ENCODE data around the gene KCNK10.
"Not testable (repeated sequence)": the region's sequence is repeated elsewhere in the genome, so short reads cannot be mapped to it uniquely, and the experiment has no call there.

Gene KCNK10

DNA sequence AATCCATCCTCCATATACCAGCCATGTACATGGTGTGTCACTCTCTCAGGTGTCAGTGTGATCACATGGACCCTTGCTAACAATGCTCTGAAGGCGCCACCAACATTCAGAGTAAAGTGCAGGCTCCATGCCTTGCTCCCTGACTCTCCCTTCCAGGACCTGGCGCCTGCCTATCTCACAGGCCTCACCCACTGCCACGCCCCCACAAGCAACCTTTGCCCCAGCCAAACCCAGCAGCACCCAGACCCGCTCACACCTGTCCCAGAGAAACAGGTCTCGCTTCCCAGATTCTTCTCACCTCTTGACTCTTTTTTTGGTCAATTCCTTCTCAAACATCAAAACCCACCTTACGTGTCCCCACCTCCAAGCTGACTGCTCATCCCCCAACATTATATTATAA is 52.3 kb downstream of the KCNK10 start:
- DNase-seq (ENCODE audit: low spot score) = no peak

DNA sequence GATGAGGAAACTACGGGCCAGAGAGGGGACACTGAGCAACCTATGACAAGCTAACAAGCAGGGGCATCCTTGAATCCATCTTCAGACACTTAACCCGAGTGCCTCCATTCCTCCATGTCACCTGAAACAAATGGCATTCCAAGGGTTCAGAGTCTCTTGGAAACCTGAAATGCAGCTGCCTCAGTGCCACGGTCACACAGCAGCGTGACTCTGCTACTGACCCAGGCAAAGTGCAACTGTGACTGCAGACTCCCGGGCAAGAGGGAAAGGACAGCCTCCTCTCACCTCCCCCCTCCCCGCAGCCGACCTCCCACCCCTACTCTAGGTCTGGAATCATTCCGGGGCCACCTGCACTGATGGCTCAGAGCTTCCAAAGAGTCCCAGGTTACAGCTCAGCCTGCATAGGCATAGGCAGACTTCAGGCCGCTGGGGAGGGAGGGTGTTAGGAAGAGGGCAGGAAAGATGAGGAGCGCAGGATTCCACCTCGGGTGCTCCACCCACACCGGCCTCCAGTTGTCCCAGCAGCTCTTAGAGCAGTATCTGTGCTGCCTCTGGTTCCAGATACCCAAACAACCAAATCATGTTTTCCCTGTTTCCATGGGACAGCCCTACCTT is 53.2 kb downstream of the KCNK10 start:
- DNase-seq (ENCODE audit: low spot score) = no peak

DNA sequence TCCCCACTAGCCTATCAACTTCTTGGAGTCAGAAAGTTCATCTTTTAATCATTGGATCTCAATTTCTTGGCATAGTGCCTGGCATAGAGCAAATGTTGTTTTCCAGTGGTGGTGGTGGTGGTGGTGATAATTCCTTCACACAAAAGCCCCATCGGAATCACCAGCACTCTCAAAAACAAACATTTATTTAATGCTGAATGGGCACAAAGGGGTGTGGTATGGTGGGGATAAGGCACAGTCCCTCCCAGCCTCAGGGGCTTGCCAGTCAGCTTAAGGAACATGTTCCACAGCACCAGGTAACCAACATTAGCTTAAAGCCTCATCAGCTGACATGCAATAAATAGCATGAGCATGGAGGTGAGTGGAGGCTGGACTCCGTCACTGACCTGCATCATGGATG is 56.6 kb downstream of the KCNK10 start:
- DNase-seq (ENCODE audit: low spot score) = no peak

DNA sequence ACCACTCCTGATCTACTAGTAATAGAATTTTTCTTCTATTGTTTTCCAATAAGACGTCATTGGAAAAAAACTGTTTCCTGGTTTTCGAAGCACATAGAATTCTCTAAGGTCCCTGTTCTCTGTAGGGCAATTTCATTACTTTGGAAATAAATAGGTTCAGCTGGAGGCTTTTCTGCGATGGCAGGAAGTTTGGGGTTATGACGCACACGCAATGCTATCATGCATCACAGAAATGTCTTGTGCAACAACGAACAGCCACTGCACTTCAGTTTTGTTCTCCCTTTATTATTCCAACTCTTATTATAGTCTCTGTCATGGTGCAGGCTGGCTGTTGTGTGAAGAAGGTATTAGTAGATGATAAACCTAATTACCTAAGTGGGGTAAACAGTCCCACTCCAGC is 59.0 kb downstream of the KCNK10 start:
- no peak for DNase-seq (ENCODE audit: low spot score)

DNA sequence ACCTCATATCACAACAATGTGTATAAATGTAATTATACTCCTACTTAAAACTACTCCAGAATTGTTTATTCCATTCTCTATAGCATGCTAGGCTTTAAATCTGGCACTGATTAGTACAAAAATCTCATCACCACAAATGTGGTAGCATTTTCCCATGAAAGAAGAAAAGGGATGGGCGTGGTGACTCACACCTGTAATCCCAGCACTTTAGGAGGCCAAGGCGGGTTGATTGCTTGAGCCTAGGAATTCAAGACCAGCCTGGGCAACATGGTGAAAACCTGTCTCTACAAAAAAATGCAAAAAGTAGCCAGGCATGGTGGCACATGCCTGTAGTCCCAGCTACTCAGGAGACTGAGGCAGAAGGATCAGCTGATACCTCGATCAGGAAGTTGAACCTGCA is 61.8 kb downstream of the KCNK10 start:
- DNase-seq (ENCODE audit: low spot score) = not testable (repeated sequence)

DNA sequence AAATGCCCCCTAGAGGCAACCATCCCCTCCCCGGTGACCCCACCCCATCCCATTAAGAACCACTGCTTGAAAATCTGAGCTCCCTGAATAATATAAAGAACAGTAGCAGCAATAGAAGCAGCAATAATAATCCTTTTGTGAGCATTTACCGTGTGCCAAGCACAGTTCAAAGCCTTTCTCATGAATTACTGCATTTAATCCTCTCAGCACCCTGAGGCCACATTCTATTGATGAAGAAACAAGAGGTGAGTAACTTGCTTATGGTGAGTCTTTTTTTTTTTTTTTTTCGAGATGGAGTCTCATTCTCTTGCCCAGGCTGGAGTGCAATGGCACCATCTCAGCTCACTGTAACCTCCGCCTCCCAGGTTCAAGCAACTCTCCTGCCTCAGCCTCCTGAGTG is 65.0 kb downstream of the KCNK10 start:
- DNase-seq (ENCODE audit: low spot score) = no peak

DNA sequence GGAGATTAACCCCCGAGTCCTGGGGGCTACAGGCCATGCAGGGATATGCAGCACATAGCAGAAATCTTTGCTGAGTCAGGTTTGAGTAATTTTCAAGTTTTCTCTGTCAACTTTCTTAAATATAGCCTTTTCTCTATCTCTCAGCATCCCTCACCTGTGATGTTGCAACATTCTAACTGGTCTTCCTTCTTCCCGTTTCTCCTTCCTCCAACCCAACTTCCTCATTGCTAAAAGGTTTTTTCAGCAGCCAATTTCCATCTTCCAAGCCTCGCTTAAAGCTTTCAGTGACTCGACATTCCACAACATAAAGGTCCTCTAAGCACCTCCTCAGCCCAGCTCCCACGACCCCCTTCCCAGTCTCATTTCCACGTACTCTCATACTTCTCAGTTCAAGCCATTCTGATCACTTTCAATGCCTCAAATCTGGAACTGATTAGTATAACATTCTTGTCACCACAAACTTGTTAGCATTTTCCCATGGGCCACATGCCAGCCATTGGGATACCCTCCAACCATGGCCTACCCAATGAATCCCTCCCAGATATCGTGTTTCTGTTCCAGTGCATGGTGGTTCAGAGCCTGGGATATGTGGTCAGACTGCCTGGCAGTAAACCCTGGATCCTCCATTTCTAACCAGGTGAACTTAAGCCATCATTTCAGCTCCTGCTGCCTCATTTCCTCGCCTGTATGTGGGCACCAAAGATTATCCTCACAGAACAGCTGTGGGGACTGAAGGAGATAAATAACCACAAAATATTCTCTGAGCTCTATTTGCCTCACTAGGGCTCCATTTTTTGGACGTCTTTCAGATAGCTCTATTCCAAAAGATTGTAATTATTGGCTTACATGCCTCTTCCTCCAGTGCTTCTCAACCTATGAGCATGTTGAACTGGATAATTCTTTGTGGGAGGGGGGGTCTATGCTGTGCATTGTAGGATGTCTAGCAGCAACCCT is 65.8 kb downstream of the KCNK10 start:
- DNase-seq (ENCODE audit: low spot score) = no peak

DNA sequence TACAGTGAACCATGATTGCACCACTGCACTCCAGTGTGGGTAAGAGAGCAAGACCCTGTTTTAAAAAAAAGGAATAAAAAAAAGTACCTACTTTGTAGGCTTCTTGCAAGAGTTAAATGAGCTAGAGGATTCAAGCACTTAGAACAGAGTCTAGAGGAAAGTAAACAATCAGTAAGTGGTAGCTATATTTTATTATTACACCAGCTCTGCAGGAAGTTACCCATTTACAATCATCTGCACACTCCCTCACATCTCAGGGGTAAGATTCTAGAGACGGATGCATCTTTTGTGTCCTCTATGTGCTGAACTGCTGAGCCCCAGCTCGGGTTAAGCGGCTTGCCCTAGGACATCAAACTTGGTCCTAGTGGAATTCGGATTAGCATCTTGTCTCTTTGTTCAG is 67.3 kb downstream of the KCNK10 start:
- DNase-seq (ENCODE audit: low spot score) = no peak

DNA sequence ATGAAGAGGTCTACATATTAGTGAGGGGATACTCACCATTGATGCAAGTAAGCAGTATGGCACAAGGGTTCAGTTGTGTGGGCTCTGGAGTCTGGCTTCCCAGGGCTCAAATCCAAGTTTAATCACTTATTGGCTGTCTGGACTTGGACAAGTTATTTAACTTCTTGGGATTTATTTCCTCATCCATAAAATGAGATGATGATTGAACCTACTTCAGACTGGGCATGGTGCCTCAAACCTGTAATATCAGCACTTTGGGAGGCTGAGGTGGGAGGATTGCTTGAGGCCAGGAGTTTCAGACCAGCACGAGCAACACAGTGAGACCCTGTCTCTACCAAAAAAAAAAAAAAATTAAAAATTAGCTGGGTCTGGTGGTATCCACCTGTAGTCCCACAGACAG is 67.9 kb downstream of the KCNK10 start:
- no peak for DNase-seq (ENCODE audit: low spot score)

DNA sequence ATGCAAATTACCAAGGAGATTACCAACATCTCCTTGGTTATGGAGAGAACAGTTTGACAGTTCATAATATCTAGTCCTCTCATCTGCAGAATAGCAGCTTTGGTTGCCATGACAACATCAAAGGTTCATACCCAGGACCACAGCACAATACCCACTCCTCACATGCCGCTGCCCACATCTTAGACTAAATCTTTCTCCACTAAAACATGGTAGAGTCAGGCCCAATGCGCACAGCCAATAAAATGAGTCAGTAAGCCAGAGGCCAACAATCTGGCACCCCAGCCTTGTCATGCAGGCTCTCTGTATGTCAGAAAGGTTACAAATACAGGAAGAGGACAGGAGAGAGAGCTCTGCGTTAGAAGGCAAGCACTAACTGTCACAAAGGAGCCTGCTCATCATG is 70.6 kb downstream of the KCNK10 start:
- no peak for DNase-seq (ENCODE audit: low spot score)

DNA sequence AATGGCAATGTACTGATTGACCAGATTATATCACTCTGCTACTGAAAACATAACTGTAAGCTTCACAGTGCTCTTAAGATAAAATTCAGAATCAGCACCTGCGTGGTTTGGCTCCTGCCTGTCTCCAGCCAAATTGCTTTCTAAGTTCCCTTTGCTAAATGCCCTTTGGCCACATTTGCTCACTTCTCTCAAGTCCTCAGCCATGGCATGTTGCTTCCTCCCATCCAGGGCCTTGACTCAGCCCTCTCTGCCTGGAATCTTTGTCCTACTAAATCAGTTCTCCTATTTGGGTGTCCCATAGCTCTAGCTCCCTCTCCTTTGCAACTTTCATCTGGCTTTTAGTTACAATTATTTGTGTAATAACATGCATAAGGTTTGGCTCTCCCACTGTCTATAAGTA is 71.4 kb downstream of the KCNK10 start:
- no peak for DNase-seq (ENCODE audit: low spot score)

DNA sequence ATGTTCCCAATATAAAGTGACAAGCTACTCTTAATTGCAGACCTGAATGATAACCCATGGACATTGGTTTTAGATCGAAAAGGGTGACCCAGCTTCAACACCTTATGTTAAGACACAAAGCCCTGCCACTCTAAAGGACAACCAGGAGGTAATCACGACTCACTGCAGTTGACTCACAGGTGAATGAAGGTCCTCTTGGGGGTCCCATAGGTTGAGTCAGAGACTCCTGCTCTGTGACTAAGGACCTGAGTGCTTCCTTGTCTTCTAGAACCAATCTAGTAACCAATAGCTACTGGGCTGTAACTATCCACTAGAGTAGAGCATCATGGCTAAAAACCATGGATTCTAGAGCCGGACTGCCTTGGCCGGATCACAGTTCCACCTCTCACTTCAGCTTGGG is 73.8 kb downstream of the KCNK10 start:
- DNase-seq (ENCODE audit: low spot score) = no peak

DNA sequence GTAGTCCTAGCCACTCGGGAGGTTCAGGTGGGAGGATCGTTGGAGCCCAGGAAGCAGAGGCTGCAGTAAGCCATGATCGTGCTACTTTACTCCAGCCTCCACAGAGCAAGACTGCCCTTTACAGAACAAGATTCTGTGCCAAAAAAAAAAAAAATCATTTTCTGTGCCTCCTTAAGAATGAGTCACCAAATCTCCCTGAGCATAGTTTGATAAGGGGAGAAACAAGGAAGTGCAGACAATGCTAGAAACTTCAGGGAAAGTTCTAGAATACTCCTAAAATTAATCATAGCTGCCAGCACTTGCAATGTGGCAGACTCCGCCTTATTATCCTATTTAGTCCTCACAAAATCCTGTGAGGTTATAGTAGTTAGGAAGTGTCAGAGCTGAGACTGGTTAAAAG is 74.5 kb downstream of the KCNK10 start:
- DNase-seq (ENCODE audit: low spot score) = no peak

DNA sequence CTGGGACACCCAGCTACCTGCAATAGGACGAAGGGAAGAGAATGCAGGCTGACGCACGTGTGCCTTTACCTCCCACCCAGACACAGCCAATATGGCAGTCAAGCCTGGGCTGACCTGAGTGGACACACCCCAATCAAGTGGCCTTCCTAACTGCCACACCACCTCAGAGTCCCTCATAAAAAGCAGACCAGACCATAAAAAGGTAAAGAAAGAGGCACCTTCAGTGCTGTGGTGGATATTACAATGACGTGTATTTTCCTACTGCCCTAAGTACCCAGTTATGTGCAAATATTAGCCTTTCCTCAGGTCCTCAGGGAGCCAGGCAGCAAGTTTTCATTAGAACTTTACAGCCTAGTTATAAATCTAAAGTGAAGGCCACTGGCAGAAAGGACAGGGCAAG is 75.8 kb downstream of the KCNK10 start:
- no peak for DNase-seq (ENCODE audit: low spot score)

DNA sequence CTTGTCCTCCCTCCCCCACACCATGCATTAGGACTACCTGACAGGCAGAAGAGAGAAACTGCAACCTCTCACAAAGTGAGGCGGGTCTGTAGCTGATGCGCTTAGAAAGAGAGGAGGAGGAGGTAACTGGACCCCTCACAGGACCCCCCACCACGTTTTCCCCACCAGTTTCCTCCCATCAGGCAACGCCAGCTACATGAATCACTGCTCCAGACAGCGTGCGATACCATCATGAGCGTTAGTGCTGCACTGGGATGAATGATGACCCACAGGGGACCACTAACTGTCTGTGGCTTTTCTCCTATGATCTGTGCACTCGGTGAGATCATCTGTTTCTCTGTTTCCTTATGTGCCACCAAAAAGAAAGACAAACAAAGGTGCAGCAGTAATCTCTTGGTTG is 77.7 kb downstream of the KCNK10 start:
- DNase-seq (ENCODE audit: low spot score) = no peak

DNA sequence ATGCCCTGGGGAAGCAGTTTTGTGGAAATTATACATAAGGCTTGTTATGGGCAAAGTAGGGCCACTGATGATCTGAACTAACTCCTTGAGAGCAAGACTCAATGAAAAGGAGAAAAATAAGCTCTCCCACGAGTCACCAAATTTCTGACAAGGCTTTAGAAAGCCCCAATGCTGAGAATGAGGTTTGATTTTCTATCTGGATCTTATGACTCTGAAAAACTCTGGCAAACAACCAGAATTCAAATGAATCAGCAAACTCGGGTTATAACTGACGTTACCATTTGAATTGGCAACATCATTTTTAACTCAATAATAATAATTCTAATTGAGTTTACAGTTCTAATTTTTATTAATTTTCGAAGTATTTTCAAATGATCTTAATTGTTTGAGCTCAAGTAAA is 79.1 kb downstream of the KCNK10 start:
- DNase-seq (ENCODE audit: low spot score) = no peak

DNA sequence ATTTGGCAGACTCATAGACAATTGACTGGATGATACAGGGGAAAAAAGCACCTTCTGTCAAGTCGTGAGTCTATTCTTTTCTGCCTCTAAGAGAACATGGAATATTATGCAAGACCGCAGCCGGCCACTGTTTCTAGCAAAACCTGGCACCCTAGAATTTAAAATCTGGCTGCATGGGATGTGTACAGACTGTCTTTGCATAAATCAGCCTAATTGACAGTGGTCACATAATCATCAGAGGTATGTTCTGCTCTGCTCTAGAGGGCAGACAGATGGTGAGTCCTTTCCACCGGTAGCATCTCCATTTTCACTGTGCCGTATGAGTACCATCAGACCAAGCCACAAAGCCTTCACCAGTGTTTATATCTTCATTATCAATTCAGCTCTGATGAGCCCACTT is 80.6 kb downstream of the KCNK10 start:
- DNase-seq (ENCODE audit: low spot score) = no peak

DNA sequence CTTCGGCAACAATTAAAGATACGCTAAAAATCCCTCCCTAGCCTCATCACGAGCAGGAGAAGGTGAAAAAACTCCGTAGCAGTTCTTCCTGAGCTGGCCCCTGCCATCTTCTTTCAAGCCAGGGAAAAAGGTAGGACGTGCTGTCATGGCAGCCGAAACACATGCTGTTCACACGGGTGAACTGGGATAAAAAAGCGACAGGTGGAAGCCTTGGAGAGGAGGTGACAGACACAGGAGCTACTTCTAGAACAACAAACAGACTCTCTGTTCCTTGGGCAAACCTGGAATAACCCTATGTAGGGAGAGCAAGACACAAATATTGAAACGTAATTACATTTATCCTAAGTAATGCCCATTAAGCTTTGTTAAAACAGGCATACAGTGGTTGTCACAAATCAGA is 81.3 kb downstream of the KCNK10 start:
- no peak for DNase-seq (ENCODE audit: low spot score)

DNA sequence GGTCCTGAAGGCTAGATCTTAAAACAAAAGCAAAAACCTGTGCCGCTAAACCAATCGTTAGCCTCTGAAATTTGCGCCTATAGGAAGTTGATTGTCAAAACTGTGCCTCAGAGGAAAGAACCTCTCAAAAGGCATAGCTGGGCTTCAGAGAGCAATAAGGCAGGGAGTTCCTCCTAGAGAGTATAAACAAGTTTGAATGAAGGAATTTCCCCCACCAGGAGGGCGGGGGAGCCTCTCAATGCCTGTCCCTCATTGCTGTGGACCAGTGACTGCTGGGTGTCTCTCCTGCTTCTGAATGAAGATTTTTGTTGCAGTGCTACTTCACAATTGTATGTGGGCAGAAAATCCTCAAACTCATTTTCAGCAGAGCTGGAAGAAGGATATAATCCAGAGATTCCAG is 88.6 kb downstream of the KCNK10 start:
- no peak for DNase-seq (ENCODE audit: low spot score)

DNA sequence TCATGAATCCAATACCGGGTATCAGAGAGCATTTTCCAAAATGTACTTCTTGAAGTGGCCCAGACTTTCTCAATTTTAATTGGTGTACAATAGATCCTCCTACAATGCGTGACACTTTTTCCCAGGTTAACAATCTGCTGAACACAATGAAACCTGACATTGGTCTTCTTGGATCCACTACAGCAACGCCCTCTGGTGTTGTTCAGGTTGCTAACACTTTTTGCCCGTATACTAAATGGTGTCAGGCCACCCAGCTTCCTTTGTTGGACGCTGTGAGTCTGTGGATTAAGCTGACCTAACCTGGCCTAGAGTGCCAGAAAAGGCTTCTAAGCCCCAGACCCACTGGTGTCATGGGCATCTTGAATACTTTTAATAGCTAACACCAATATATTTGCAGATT is 89.2 kb downstream of the KCNK10 start:
- DNase-seq (ENCODE audit: low spot score) = no peak

DNA sequence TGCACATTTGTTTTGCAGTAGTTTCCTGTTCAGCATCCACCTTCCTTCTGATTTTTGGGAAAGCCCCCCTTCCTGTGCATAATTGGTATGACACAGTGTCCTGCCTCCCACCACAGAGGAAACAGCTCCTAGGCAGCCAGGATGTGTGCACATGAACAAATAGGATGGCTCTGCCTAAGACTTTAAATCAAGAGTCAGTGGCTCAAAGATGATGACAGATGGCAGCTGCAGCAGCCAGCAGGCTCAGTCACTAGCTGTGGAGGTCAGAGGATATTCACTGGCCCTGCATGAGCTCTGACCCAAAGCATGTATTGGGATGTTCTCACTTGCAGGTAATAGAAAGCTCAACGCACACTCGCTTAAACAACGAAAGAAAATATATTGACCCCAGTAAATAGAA is 90.3 kb downstream of the KCNK10 start:
- DNase-seq (ENCODE audit: low spot score) = no peak

DNA sequence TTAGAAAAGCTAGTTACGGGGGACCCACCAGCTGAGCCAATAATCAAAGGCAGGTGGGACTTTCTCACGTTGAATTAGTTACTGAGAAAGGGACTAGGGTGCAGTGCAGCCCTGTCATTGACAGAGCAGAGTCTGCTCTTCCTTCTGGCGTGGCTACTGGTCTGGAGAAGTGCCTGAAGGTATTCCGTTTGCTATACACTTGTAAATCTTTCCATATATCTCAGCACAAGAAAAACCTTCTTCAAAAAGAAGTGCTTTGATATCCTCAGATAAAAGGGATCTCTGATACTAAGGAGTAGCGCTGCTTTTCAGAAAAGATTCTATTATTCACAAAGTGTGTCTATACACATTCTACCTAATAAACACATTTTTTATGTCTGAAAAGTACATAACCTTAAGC is 91.5 kb downstream of the KCNK10 start:
- no peak for DNase-seq (ENCODE audit: low spot score)

DNA sequence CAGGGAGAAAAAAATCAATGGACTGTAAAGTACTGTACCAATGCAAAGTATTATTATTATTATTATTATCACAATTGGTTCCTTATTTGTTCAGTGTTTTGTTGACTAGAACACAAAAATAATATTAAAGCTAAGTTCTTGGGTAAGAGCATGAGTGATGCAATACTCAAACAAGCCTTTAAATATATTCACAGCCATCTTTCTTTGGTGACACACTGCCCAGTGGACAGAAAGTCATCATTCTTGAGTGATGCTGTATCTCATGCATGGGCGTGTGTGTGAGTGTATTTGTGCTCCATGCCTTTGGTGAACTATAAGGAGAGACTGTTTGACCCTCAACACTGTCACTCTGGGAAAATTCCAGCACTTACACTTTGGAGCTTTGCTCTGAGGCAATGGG is 93.6 kb downstream of the KCNK10 start:
- DNase-seq (ENCODE audit: low spot score) = no peak

Measured in globus pallidus (tissue), 1 donor.